ENCODE data around the gene TBC1D10B.

GRCh38 chr16:30349675-30350074, 20.6 kb downstream of the TBC1D10B start:
- TF ChIP-seq CTCF (IDR thresholded peaks at IDR 0.05) = no peak
- TF ChIP-seq EP300 (IDR thresholded peaks at IDR 0.05) = no peak
